Astrocyte of the spinal cord (primary cell): ENCODE results near the gene DIO2.
A peak's percentile ranks its signal among the peaks of the same experiment; 100 is the strongest.

ENCODE experiments used
- DNase-seq: peaks from one replicate; pipeline ENCODE4 v3.0.0; 2011; ENCODE audit warnings: low read depth, low spot score
- H3K4me3 ChIP-seq: 2 replicates; pipeline ENCODE4 v1.5.1; 2011; ENCODE audit warnings: low read depth, mild to moderate bottlenecking, low read length, moderate library complexity
- in situ Hi-C: cut with HindIII; loops from 2 replicates; pipeline ENCODE4 v1.10.0; 2017; ENCODE audit warnings: low sequenced_read_pairs
- TF ChIP-seq, protein P1 (sequence below): IDR thresholded peaks from 2 replicates; pipeline ENCODE4 v1.5.1; 2012; ENCODE audit warnings: low read depth, mild to moderate bottlenecking, low read length, inconsistent platforms

DIO2 gene

GRCh38 chr14:80150301-80150700, 61.0 kb downstream of the DIO2 start:
- in situ Hi-C loops, result no loop called here
- TF ChIP-seq, protein P1, sequence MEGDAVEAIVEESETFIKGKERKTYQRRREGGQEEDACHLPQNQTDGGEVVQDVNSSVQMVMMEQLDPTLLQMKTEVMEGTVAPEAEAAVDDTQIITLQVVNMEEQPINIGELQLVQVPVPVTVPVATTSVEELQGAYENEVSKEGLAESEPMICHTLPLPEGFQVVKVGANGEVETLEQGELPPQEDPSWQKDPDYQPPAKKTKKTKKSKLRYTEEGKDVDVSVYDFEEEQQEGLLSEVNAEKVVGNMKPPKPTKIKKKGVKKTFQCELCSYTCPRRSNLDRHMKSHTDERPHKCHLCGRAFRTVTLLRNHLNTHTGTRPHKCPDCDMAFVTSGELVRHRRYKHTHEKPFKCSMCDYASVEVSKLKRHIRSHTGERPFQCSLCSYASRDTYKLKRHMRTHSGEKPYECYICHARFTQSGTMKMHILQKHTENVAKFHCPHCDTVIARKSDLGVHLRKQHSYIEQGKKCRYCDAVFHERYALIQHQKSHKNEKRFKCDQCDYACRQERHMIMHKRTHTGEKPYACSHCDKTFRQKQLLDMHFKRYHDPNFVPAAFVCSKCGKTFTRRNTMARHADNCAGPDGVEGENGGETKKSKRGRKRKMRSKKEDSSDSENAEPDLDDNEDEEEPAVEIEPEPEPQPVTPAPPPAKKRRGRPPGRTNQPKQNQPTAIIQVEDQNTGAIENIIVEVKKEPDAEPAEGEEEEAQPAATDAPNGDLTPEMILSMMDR, result no peak
- H3K4me3 ChIP-seq, result no peak overlapping the region
- DNase-seq, result peak; percentile 64
